ENCODE data around the gene EFNA5. TPM values are rescaled to one million over a fixed set of nuclear protein-coding genes. Genes with fewer than 3 reads are reported as not detected.

Gene EFNA5
- total RNA-seq, 1 donor from 2014 or later: 2.2 TPM

DNA sequence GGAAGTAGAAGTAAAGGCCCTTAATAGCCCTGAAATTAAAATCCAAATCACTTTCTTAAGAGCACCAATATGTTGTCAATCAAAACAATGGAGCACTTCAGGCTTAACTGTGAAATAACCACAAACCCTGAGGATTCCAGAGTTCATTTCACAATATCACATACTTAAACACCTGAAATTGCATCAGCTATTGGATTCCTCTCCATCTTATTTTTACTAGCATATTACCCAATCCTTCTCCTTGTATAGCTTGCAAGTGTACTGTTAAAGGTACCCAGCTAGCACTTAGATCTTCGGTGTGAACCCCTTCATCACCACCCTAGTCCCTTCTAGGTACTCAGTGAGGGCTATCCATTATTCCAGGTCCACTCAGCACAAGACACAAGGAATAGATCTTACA, 287.3 kb downstream of the EFNA5 start:
- Histone ChIP-seq H3K27me3 (no peaks in the 10 kb centered on the region), H3K9me3 (no peaks in the 10 kb centered on the region), H3K36me3 (no peaks in the 10 kb centered on the region), H3K4me1 (no peaks in the 10 kb centered on the region), H3K27ac (no peak overlapping the region), H3K4me3 (no peak overlapping the region)
- intact Hi-C loops (cut with DNase I): no loop called here
- TF ChIP-seq, protein P1, sequence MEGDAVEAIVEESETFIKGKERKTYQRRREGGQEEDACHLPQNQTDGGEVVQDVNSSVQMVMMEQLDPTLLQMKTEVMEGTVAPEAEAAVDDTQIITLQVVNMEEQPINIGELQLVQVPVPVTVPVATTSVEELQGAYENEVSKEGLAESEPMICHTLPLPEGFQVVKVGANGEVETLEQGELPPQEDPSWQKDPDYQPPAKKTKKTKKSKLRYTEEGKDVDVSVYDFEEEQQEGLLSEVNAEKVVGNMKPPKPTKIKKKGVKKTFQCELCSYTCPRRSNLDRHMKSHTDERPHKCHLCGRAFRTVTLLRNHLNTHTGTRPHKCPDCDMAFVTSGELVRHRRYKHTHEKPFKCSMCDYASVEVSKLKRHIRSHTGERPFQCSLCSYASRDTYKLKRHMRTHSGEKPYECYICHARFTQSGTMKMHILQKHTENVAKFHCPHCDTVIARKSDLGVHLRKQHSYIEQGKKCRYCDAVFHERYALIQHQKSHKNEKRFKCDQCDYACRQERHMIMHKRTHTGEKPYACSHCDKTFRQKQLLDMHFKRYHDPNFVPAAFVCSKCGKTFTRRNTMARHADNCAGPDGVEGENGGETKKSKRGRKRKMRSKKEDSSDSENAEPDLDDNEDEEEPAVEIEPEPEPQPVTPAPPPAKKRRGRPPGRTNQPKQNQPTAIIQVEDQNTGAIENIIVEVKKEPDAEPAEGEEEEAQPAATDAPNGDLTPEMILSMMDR (IDR thresholded peaks at IDR 0.05): no peak
- no peak for DNase-seq (ENCODE audit: low spot score in 2 of 2)

DNA sequence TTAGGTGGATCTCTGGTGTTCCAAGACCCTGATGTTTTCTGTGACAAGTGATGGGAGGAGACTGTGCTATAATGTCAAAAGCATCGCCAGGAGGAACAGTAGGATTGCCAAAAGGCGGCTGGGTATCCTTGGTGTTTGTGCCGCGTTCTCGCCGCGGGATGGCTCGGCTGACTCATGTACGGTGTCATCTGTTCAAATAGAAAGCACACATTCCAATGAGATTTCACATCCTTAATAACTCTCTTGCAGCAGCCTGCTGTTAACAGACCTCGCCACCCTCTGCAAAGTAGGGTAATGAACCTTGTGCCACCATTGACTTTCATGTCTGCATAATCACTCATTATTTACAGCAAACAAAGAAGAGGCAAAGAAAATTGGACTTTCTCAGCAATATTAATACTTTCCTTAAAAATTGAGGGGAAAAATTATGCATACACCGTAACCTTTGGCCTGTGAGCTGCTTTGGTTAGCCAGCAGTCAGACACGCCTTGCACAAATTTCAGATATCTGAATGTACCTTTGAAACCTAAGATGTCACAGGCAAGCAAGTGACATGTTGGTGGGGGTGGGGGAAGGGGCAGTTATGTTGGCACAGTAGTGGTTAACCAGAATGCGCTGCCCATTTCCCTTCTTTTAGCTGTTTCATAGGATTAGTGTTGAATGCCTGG, 289.4 kb downstream of the EFNA5 start:
- intact Hi-C loops (cut with DNase I): no loop called here
- Histone ChIP-seq H3K4me1 (no peaks in the 10 kb centered on the region), H3K9me3 (no peaks in the 10 kb centered on the region), H3K27ac (no peak overlapping the region), H3K4me3 (no peak overlapping the region), H3K27me3 (no peaks in the 10 kb centered on the region), H3K36me3 (no peaks in the 10 kb centered on the region)
- TF ChIP-seq, protein P1 (IDR thresholded peaks at IDR 0.05): no peak
- no peak for DNase-seq (ENCODE audit: low spot score in 2 of 2)

DNA sequence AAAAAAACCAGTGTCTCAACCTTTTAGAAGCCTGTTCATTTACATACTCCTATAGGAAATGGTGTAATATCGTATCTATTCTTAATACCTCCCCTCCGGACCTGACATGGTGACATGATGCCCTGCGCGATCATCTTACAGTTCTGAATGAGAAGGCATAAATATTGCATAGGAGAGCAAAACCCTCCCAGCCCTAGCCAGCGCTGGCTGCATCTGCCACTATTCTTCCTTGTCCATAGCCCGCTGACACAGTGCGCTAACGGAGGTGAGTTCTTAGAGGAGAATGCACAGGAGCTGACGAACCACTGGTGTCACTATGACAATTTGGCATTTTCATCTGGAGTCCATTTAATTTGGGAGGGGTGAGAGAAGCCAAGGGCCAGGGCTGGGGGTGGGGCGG, 290.1 kb downstream of the EFNA5 start:
- Histone ChIP-seq H3K9me3 (no peaks in the 10 kb centered on the region), H3K4me1 (no peaks in the 10 kb centered on the region), H3K27ac (no peak overlapping the region), H3K27me3 (no peaks in the 10 kb centered on the region), H3K4me3 (no peak overlapping the region), H3K36me3 (no peaks in the 10 kb centered on the region)
- TF ChIP-seq, protein P1 (IDR thresholded peaks at IDR 0.05): no peak
- DNase-seq (ENCODE audit: low spot score in 2 of 2): no peak
- intact Hi-C loops (cut with DNase I): no loop called here

DNA sequence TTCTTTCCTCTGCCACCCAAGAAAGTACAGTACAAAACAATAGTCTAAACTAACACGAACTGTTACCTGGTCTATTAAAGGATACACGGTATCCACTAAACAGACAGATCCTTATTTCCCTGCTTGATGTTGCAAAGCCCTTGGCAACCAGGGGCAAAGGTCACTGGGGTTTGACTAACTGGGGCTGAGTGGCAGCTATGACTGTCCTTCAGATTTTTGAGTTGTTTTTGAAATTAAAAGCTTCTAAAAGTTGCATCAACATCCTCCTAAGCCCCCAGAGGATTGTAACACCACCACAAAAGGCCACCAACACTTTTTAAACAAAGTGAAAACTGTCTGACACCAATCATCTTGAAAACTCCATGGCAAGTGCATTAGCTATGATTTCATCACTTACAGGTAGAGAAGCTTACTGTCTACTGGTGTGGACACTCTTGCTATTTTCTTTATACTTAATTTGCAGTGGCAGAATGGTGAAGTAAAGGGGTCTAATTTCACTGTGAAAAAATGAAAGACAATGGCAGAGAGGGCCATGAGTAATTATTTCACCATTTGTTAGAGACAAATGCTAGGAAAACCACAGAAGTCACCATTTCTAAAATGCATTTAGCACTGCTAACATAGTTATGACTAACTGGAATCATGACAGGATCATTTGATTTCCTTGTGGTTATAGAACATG, 292.4 kb downstream of the EFNA5 start:
- TF ChIP-seq, protein P1 (IDR thresholded peaks at IDR 0.05): no peak

DNA sequence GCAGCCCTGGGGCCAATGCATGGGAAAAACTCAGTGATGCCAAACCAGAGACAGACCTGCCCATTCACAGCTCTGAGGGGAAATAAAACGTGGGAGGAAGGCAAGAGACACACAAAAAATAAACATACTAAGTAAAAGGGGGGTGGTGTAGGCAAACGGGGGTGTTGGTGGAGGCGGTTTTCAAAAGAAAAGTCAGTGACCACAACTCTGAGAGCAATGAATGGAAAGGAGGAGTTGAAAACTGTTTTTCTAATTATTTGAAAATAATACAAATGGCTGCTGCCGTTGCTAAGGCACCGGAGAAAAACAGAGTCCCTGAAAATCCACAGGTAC, 293.5 kb downstream of the EFNA5 start:
- no peak for DNase-seq (ENCODE audit: low spot score in 2 of 2)
- Histone ChIP-seq H3K36me3 (no peaks in the 10 kb centered on the region), H3K4me1 (no peaks in the 10 kb centered on the region), H3K9me3 (no peaks in the 10 kb centered on the region), H3K27ac (no peak overlapping the region), H3K4me3 (no peak overlapping the region), H3K27me3 (no peaks in the 10 kb centered on the region)
- TF ChIP-seq, protein P1 (IDR thresholded peaks at IDR 0.05): no peak
- intact Hi-C loops (cut with DNase I): no loop called here

More for the DNA sequence above, 292.4 kb downstream of the EFNA5 start:
- Histone ChIP-seq H3K27me3 (no peaks in the 10 kb centered on the region), H3K36me3 (no peaks in the 10 kb centered on the region), H3K27ac (no peak overlapping the region), H3K4me3 (no peak overlapping the region), H3K4me1 (no peaks in the 10 kb centered on the region), H3K9me3 (no peaks in the 10 kb centered on the region)
- no peak for DNase-seq (ENCODE audit: low spot score in 2 of 2)
- intact Hi-C loops (cut with DNase I): no loop called here
